Ovary (tissue), 1 donor: ENCODE results near the gene BHMT.

ENCODE experiments used
- EP300 ChIP-seq: sonication (generic); formaldehyde crosslinking; IDR thresholded peaks from one replicate; pipeline ENCODE4 v1.6.1; 2017; ENCODE audit warnings: antibody characterized with exemption
- POLR2A ChIP-seq: fragments of 450-650 bp; IDR thresholded peaks from one replicate; pipeline ENCODE4 v1.6.1; 2017; ENCODE audit warnings: antibody characterized with exemption, mild to moderate bottlenecking, moderate library complexity

GRCh38 chr5:79151942-79152671, 40.5 kb downstream of the BHMT start:
- no peak for TF ChIP-seq EP300
- no peak for TF ChIP-seq POLR2A
